GM13977 (cell line): ENCODE measurements around the gene ARHGAP1.

Experiments
- DNase-seq: peaks from one replicate; pipeline ENCODE4 v3.0.0; 2012; ENCODE audit warnings: low spot score
- CTCF ChIP-seq: IDR thresholded peaks from 2 replicates; pipeline ENCODE4 v1.5.1; 2012; ENCODE audit warnings: mild to moderate bottlenecking, control low read depth; ENCODE audit not compliant: insufficient read depth; ENCODE audit errors: extremely low read depth, missing control alignments
- in situ Hi-C: fragments of 300-500 bp; cut with MboI; formaldehyde crosslinking; loops from one replicate; pipeline ENCODE4 v1.12.0; 2022; ENCODE audit warnings: low sequenced_read_pairs, low pct_unique_long_range_greater_than_20kb, mixed read lengths, inconsistent platforms; ENCODE audit not compliant: unreplicated experiment

ARHGAP1 gene

GRCh38 chr11:46679241-46680163, 20.9 kb downstream of the ARHGAP1 start:
- DNase-seq = no peak
- no peak for TF ChIP-seq CTCF
- in situ Hi-C loops = no loop called here

- in situ Hi-C loops = no loop called here
- DNase-seq = no peak
- no peak for TF ChIP-seq CTCF
Measured at GRCh38 chr11:46678741-46679130, 21.7 kb downstream of the ARHGAP1 start.

GRCh38 chr11:46677991-46678740, 22.3 kb downstream of the ARHGAP1 start:
- no peak for TF ChIP-seq CTCF
- in situ Hi-C loops = no loop called here
- no peak for DNase-seq

GRCh38 chr11:46677169-46677568, 23.2 kb downstream of the ARHGAP1 start:
- no peak for TF ChIP-seq CTCF
- DNase-seq = no peak
- in situ Hi-C loops = no loop called here

- in situ Hi-C loops = no loop called here
- no peak for TF ChIP-seq CTCF
- DNase-seq = no peak
Measured at GRCh38 chr11:46676436-46677158, 23.8 kb downstream of the ARHGAP1 start.

GRCh38 chr11:46675949-46676348, 24.5 kb downstream of the ARHGAP1 start:
- TF ChIP-seq CTCF = no peak
- in situ Hi-C loops = no loop called here
- no peak for DNase-seq
